Measurements from ENCODE around the gene HLCS.

GRCh38 chr21:36965720-36966065, 776 bp downstream of the HLCS start:
- TF ChIP-seq, protein P1, sequence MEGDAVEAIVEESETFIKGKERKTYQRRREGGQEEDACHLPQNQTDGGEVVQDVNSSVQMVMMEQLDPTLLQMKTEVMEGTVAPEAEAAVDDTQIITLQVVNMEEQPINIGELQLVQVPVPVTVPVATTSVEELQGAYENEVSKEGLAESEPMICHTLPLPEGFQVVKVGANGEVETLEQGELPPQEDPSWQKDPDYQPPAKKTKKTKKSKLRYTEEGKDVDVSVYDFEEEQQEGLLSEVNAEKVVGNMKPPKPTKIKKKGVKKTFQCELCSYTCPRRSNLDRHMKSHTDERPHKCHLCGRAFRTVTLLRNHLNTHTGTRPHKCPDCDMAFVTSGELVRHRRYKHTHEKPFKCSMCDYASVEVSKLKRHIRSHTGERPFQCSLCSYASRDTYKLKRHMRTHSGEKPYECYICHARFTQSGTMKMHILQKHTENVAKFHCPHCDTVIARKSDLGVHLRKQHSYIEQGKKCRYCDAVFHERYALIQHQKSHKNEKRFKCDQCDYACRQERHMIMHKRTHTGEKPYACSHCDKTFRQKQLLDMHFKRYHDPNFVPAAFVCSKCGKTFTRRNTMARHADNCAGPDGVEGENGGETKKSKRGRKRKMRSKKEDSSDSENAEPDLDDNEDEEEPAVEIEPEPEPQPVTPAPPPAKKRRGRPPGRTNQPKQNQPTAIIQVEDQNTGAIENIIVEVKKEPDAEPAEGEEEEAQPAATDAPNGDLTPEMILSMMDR (IDR thresholded peaks at IDR 0.05), result no peak
- TF ChIP-seq POLR2A (IDR thresholded peaks at IDR 0.05), result no peak

Data from prostate gland (tissue), 2 donors.